ENCODE data around the gene F12. TPM values are rescaled to one million over a fixed set of nuclear protein-coding genes. Genes with fewer than 3 reads are reported as not detected.

Gene F12
- polyA plus RNA-seq, 3 donors, result 1.4 to 5.5 (median 1.5) TPM

- peak overlapping the region; percentile 35 for H3K4me2 ChIP-seq (replicated peaks; ENCODE audit: extremely low read depth, low read length, poor library complexity, severe bottlenecking)
- peak overlapping the region; percentile 39 for H2AFZ ChIP-seq (ENCODE audit: insufficient read depth, low read depth, low read length, poor library complexity, severe bottlenecking)
- H3K79me2 ChIP-seq (ENCODE audit: insufficient read depth, low read length), result peaks cover 44% of the 10 kb centered on the region
- 67% methylated on average over 3 of the region's 3 CpGs for WGBS (ENCODE audit: insufficient coverage)
- Mint-ChIP-seq H3K36me3 (peaks cover 11 to 21% of the 10 kb centered on the region in 2 donors), H3K27ac (peak overlapping the region; percentile 26 to 69 (median 52)), H3K9me3 (peaks cover 3 to 11% (median 7%) of the 10 kb centered on the region in 7 donors), H3K27me3 (ENCODE audit: low read depth in 3 of 3) (peaks cover 0 to 2% (median 1%) of the 10 kb centered on the region in 3 donors), H3K4me3 (peak overlapping the region in 1 of 2 donors; percentile 63), H3K4me1 (peaks cover 85% of the 10 kb centered on the region)
- H3K27me3 ChIP-seq (ENCODE audit: control insufficient read depth in 2 of 2, insufficient read depth in 2 of 2, low read length in 2 of 2), result no peaks in the 10 kb centered on the region
- H3K27ac ChIP-seq (ENCODE audit: low read depth in 1 of 2, low read length in 2 of 2), result peak overlapping the region; percentile 17 to 47
- peaks cover 0 to 7% of the 10 kb centered on the region in 2 donors for H3K9me3 ChIP-seq (replicated peaks in 1 of 2; ENCODE audit: control insufficient read depth in 1 of 2, insufficient read depth in 1 of 2, low read length in 2 of 2)
- peaks cover 88 to 95% of the 10 kb centered on the region in 2 donors for H3K4me1 ChIP-seq (ENCODE audit: control insufficient read depth in 1 of 2, insufficient read depth in 2 of 2, low read length in 2 of 2)
- no peak for TF ChIP-seq CTCF (IDR thresholded peaks at IDR 0.05)
- peak overlapping the region in 1 of 3 experiments; percentile 34 for H3K4me3 ChIP-seq (replicated peaks in 1 of 3; ENCODE audit: low read depth in 2 of 3, low read length in 3 of 3)
- H3K36me3 ChIP-seq (replicated peaks in 1 of 2; ENCODE audit: control insufficient read depth in 1 of 2, insufficient read depth in 2 of 2, low read length in 2 of 2), result peaks cover 4 to 5% of the 10 kb centered on the region in 2 donors
- intact Hi-C loops (cut with micrococcal nuclease), result loop anchor here in 1 of 2 donors (5.0 kb wide), 1 partner anchor 47 kb away; no protein-coding TSS in a partner anchor
- peak in 2 of 3 donors; percentile 41 to 57 for DNase-seq
- H3K9ac ChIP-seq (ENCODE audit: insufficient read depth, low read length, poor library complexity, severe bottlenecking), result no peak overlapping the region
- H4K20me1 ChIP-seq (ENCODE audit: insufficient read depth, low read length), result peaks cover 32% of the 10 kb centered on the region
Observed at GRCh38 chr5:177354711-177355110, 54.7 kb downstream of the F12 start.

GRCh38 chr5:177354256-177354655, 55.1 kb downstream of the F12 start:
- Mint-ChIP-seq H3K4me3 (peak overlapping the region in 1 of 2 donors; percentile 63), H3K27me3 (ENCODE audit: low read depth in 3 of 3) (peaks cover 0 to 2% (median 1%) of the 10 kb centered on the region in 3 donors), H3K27ac (peak overlapping the region in 3 of 7 donors; percentile 39 to 68 (median 52)), H3K36me3 (peaks cover 11 to 18% of the 10 kb centered on the region in 2 donors), H3K9me3 (peaks cover 3 to 11% (median 7%) of the 10 kb centered on the region in 7 donors), H3K4me1 (peaks cover 84% of the 10 kb centered on the region)
- TF ChIP-seq CTCF (IDR thresholded peaks at IDR 0.05), result no peak
- no peak overlapping the region for H3K9ac ChIP-seq (ENCODE audit: insufficient read depth, low read length, poor library complexity, severe bottlenecking)
- H4K20me1 ChIP-seq (ENCODE audit: insufficient read depth, low read length), result peaks cover 32% of the 10 kb centered on the region
- intact Hi-C loops (cut with micrococcal nuclease), result loop anchor here in 1 of 2 donors (5.0 kb wide), 1 partner anchor 47 kb away; no protein-coding TSS in a partner anchor
- WGBS (ENCODE audit: insufficient coverage), result 82% methylated on average over 2 of the region's 3 CpGs
- DNase-seq, result no peak
- H3K27me3 ChIP-seq (ENCODE audit: control insufficient read depth in 2 of 2, insufficient read depth in 2 of 2, low read length in 2 of 2), result no peaks in the 10 kb centered on the region
- peaks cover 84 to 95% of the 10 kb centered on the region in 2 donors for H3K4me1 ChIP-seq (ENCODE audit: control insufficient read depth in 1 of 2, insufficient read depth in 2 of 2, low read length in 2 of 2)
- H3K27ac ChIP-seq (ENCODE audit: low read depth in 1 of 2, low read length in 2 of 2), result peak overlapping the region in 1 of 2 donors; percentile 47
- no peak overlapping the region for H3K4me2 ChIP-seq (replicated peaks; ENCODE audit: extremely low read depth, low read length, poor library complexity, severe bottlenecking)
- H3K4me3 ChIP-seq (replicated peaks in 1 of 3; ENCODE audit: low read depth in 2 of 3, low read length in 3 of 3), result peak overlapping the region in 1 of 3 experiments; percentile 34
- H3K9me3 ChIP-seq (replicated peaks in 1 of 2; ENCODE audit: control insufficient read depth in 1 of 2, insufficient read depth in 1 of 2, low read length in 2 of 2), result peaks cover 0 to 7% of the 10 kb centered on the region in 2 donors
- peaks cover 6 to 9% of the 10 kb centered on the region in 2 donors for H3K36me3 ChIP-seq (replicated peaks in 1 of 2; ENCODE audit: control insufficient read depth in 1 of 2, insufficient read depth in 2 of 2, low read length in 2 of 2)
- no peak overlapping the region for H2AFZ ChIP-seq (ENCODE audit: insufficient read depth, low read depth, low read length, poor library complexity, severe bottlenecking)
- H3K79me2 ChIP-seq (ENCODE audit: insufficient read depth, low read length), result peaks cover 44% of the 10 kb centered on the region
